Activated naive CD4-positive, alpha-beta T cell treated with anti-CD3 and anti-CD28 coated beads for 36 hours (primary cell): ENCODE measurements around the gene COQ5. TPM values are rescaled to one million over a fixed set of nuclear protein-coding genes. Genes with fewer than 3 reads are reported as not detected.
"Not testable (repeated sequence)": the region's sequence is repeated elsewhere in the genome, so short reads cannot be mapped to it uniquely, and the experiment has no call there.

Source experiments
- CTCF ChIA-PET: fragments of 350-600 bp; sonication (Branson Sonifier 250); formaldehyde crosslinking; loops from one replicate; lab custom pipeline; 2021; ENCODE audit warnings: antibody characterized with exemption; lab: Charles Lee
- DNase-seq: peaks from one replicate; pipeline ENCODE4 v3.0.0-alpha.2; 2020
- H3K27ac Mint-ChIP-seq: one replicate; pipeline ENCODE4 v1.8.0; 2021; ENCODE audit warnings: mild to moderate bottlenecking, mixed read lengths
- H3K27me3 Mint-ChIP-seq: one replicate; pipeline ENCODE4 v1.8.0; 2021; ENCODE audit warnings: low read depth, mixed read lengths
- H3K36me3 Mint-ChIP-seq: one replicate; pipeline ENCODE4 v1.8.0; 2021; ENCODE audit warnings: low read depth, mixed read lengths
- H3K4me1 Mint-ChIP-seq: one replicate; pipeline ENCODE4 v1.8.0; 2021; ENCODE audit warnings: low read depth, mixed read lengths
- H3K4me3 Mint-ChIP-seq: one replicate; pipeline ENCODE4 v1.8.0; 2021; ENCODE audit warnings: mild to moderate bottlenecking, moderate library complexity, mixed read lengths
- H3K9me3 Mint-ChIP-seq: one replicate; pipeline ENCODE4 v1.8.0; 2021; ENCODE audit warnings: mixed read lengths
- intact Hi-C: fragments of 100-400 bp; cut with micrococcal nuclease; formaldehyde crosslinking; loops from one replicate; pipeline ENCODE4 v1.15.1; 2023
- total RNA-seq, 2 experiments: library from RNA; stranded (reverse); gene quantifications; one replicate each; pipeline ENCODE4 v1.2.3, GENCODE V29; 2021

The COQ5 gene
- total RNA-seq, 2 experiments from 2014 or later: 29.5 TPM

GRCh38 chr12:120539303-120539702 lies 10.3 kb upstream of the COQ5 start:
- Mint-ChIP-seq H3K27me3 (no peaks in the 10 kb centered on the region), H3K4me1 (peaks cover 71% of the 10 kb centered on the region), H3K4me3 (no peak overlapping the region), H3K27ac (peak overlapping the region; percentile 73), H3K9me3 (no peaks in the 10 kb centered on the region), H3K36me3 (peaks cover 26% of the 10 kb centered on the region)
- intact Hi-C loops: loop anchor here (5.0 to 10.0 kb wide), 3 partner anchors 335 to 525 kb away; partner anchors contain the start of genes RAB35 and RPLP0
- CTCF ChIA-PET: interaction anchor here (0.6 to 1.1 kb wide), 3 partner anchors 20 to 70 kb away, joined by 3 read pairs; no protein-coding TSS in a partner anchor
- DNase-seq: peak; percentile 23

- Mint-ChIP-seq H3K9me3 (no peaks in the 10 kb centered on the region), H3K27ac (peak overlapping the region; percentile 73), H3K4me3 (peak overlapping the region; percentile 61), H3K36me3 (peaks cover 26% of the 10 kb centered on the region), H3K4me1 (peaks cover 67% of the 10 kb centered on the region), H3K27me3 (no peaks in the 10 kb centered on the region)
- intact Hi-C loops: loop anchor here (5.0 to 10.0 kb wide), 3 partner anchors 334 to 524 kb away; partner anchors contain the start of genes RAB35 and RPLP0
- no peak for DNase-seq
- CTCF ChIA-PET: interaction anchor here (0.9 to 1.1 kb wide), 2 partner anchors 9 to 44 kb away, joined by 3 to 5 read pairs; partner anchors contain the start of gene COQ5
Measured at GRCh38 chr12:120538281-120539156, 9.6 kb upstream of the COQ5 start.

- H3K9me3 Mint-ChIP-seq: no peaks in the 10 kb centered on the region
- no peaks in the 10 kb centered on the region for H3K27me3 Mint-ChIP-seq
- peaks cover 26% of the 10 kb centered on the region for H3K36me3 Mint-ChIP-seq
- intact Hi-C loops: loop anchor here (5.0 to 10.0 kb wide), 3 partner anchors 333 to 523 kb away; partner anchors contain the start of genes RAB35 and RPLP0
- peak overlapping the region; percentile 73 for H3K27ac Mint-ChIP-seq
- no peak for DNase-seq
- peaks cover 67% of the 10 kb centered on the region for H3K4me1 Mint-ChIP-seq
- CTCF ChIA-PET: interaction anchor here (0.5 to 1.1 kb wide), 3 partner anchors 8 to 99 kb away, joined by 3 to 5 read pairs (median 4); partner anchors contain the start of gene COQ5
- peak overlapping the region; percentile 61 for H3K4me3 Mint-ChIP-seq
Measured at GRCh38 chr12:120537856-120538220, 8.9 kb upstream of the COQ5 start.

GRCh38 chr12:120536064-120536791 lies 7.3 kb upstream of the COQ5 start:
- peaks cover 26% of the 10 kb centered on the region for H3K36me3 Mint-ChIP-seq
- intact Hi-C loops: loop anchor here (5.0 to 10.0 kb wide), 3 partner anchors 331 to 521 kb away; partner anchors contain the start of genes RAB35 and RPLP0
- H3K27me3 Mint-ChIP-seq: no peaks in the 10 kb centered on the region
- peak overlapping the region; percentile 44 for H3K27ac Mint-ChIP-seq
- peaks cover 57% of the 10 kb centered on the region for H3K4me1 Mint-ChIP-seq
- peak overlapping the region; percentile 92 for H3K4me3 Mint-ChIP-seq
- no peaks in the 10 kb centered on the region for H3K9me3 Mint-ChIP-seq
- peak; percentile 56 for DNase-seq
- CTCF ChIA-PET: interaction anchor here (1.0 to 1.5 kb wide), 3 partner anchors 45 to 112 kb away, joined by 4 to 8 read pairs (median 5); partner anchors contain the start of gene POP5

- Mint-ChIP-seq H3K4me1 (peaks cover 49% of the 10 kb centered on the region), H3K27ac (peak overlapping the region; percentile 94), H3K9me3 (no peaks in the 10 kb centered on the region), H3K27me3 (no peaks in the 10 kb centered on the region), H3K36me3 (peaks cover 26% of the 10 kb centered on the region), H3K4me3 (peak overlapping the region; percentile 92)
- intact Hi-C loops: loop anchor here (1.0 to 10.0 kb wide), 11 partner anchors 39 to 520 kb away; partner anchors contain the start of genes COX6A1, DYNLL1, OASL and POP5
- CTCF ChIA-PET: interaction anchor here (0.8 to 1.0 kb wide), 2 partner anchors 46 to 65 kb away, joined by 3 to 5 read pairs; partner anchors contain the start of gene POP5
- DNase-seq: peak; percentile 58
Measured at GRCh38 chr12:120534703-120535655, 6.0 kb upstream of the COQ5 start.

GRCh38 chr12:120534203-120534702 lies 5.3 kb upstream of the COQ5 start, which contains the start of gene RNF10:
Gene RNF10 (plus strand): TSS chr12:120534356. CDS start chr12:120534812, 456 bp downstream.
- CTCF ChIA-PET: interaction anchor here (0.8 kb wide), 1 partner anchor 64 kb away, joined by 3 read pairs; no protein-coding TSS in a partner anchor
- H3K4me3 Mint-ChIP-seq: peak within 1 kb of the TSS; percentile 92
- intact Hi-C loops: loop anchor here (1.0 to 10.0 kb wide), 8 partner anchors 38 to 519 kb away; partner anchors contain the start of genes COX6A1, DYNLL1, OASL and POP5
- peak within 1 kb of the TSS; percentile 94 for H3K27ac Mint-ChIP-seq
- no peaks in the 10 kb centered on the region for H3K9me3 Mint-ChIP-seq
- peaks cover 47% of the 10 kb centered on the region for H3K4me1 Mint-ChIP-seq
- DNase-seq: peak; percentile 78
- no peaks in the 10 kb centered on the region for H3K27me3 Mint-ChIP-seq
- peaks cover 21% of the 10 kb centered on the region for H3K36me3 Mint-ChIP-seq

GRCh38 chr12:120532701-120533238 lies 3.8 kb upstream of the COQ5 start:
- CTCF ChIA-PET: interaction anchor here (1.1 kb wide), 1 partner anchor 62 kb away, joined by 3 read pairs; no protein-coding TSS in a partner anchor
- Mint-ChIP-seq H3K36me3 (peaks cover 15% of the 10 kb centered on the region), H3K9me3 (no peaks in the 10 kb centered on the region), H3K4me1 (peaks cover 39% of the 10 kb centered on the region), H3K27ac (no peak overlapping the region), H3K27me3 (no peaks in the 10 kb centered on the region), H3K4me3 (no peak overlapping the region)
- no peak for DNase-seq
- intact Hi-C loops: loop anchor here (5.0 to 10.0 kb wide), 3 partner anchors 328 to 518 kb away; partner anchors contain the start of genes OASL and RPLP0

- DNase-seq, H3K27ac Mint-ChIP-seq, H3K27me3 Mint-ChIP-seq, H3K9me3 Mint-ChIP-seq, H3K36me3 Mint-ChIP-seq: not testable (repeated sequence)
- Mint-ChIP-seq H3K4me1 (peaks cover 23% of the 10 kb centered on the region), H3K4me3 (peak overlapping the region; percentile 100)
- CTCF ChIA-PET: interaction anchor here (1.5 kb wide), 1 partner anchor 53 kb away, joined by 4 read pairs; no protein-coding TSS in a partner anchor
- intact Hi-C loops: loop anchor here (5.0 to 10.0 kb wide), 3 partner anchors 326 to 516 kb away; partner anchors contain the start of genes OASL and RPLP0
Measured at GRCh38 chr12:120530418-120530761, 1.4 kb upstream of the COQ5 start.

- intact Hi-C loops: loop anchor here (5.0 to 10.0 kb wide), 3 partner anchors 325 to 515 kb away; partner anchors contain the start of genes OASL and RPLP0
- H3K36me3 Mint-ChIP-seq: peaks cover 2% of the 10 kb centered on the region
- CTCF ChIA-PET: interaction anchor here (0.6 to 1.5 kb wide), 4 partner anchors 8 to 504 kb away, joined by 3 to 5 read pairs (median 4); no protein-coding TSS in a partner anchor
- no peaks in the 10 kb centered on the region for H3K27me3 Mint-ChIP-seq
- H3K4me1 Mint-ChIP-seq: peaks cover 23% of the 10 kb centered on the region
- peak; percentile 27 for DNase-seq
- H3K27ac Mint-ChIP-seq: peak overlapping the region; percentile 99
- no peaks in the 10 kb centered on the region for H3K9me3 Mint-ChIP-seq
- peak overlapping the region; percentile 100 for H3K4me3 Mint-ChIP-seq
Measured at GRCh38 chr12:120529641-120530417, 871 bp upstream of the COQ5 start.
